Tibial nerve (tissue), 4 donors: ENCODE data around the gene ADK. TPM values are rescaled to one million over a fixed set of nuclear protein-coding genes. Genes with fewer than 3 reads are reported as not detected.

Experiments used
- DNase-seq, 2 donors: peaks; one replicate each; pipeline ENCODE4 v3.0.0-alpha.2; 2019; ENCODE audit warnings: low spot score in 2 of 2
- H3K27ac ChIP-seq, 4 donors: fragments of 200-600 bp; sonication (generic) in 3 of 4; one replicate each; pipeline ENCODE4 v1.5.1; 2017 to 2019; ENCODE audit warnings: mild to moderate bottlenecking in 1 of 4
- H3K27me3 ChIP-seq, 2 donors: fragments of 200-600 bp; sonication (generic) in 1 of 2; one replicate each; pipeline versions ENCODE4 v1.5.1 to v1.6.0; 2017 to 2019
- H3K36me3 ChIP-seq, 3 donors: fragments of 200-600 bp; sonication (generic); one replicate each; pipeline ENCODE4 v1.5.1; 2018 to 2019
- H3K4me1 ChIP-seq, 4 donors: fragments of 200-600 bp; sonication (generic) in 3 of 4; one replicate each; pipeline ENCODE4 v1.5.1; 2017 to 2019
- H3K4me3 ChIP-seq, 4 donors: fragments of 200-600 bp; sonication (generic) in 3 of 4; one replicate each; pipeline ENCODE4 v1.5.1; 2017 to 2019; ENCODE audit warnings: mild to moderate bottlenecking in 1 of 4, moderate library complexity in 1 of 4
- H3K9me3 ChIP-seq, 4 donors: fragments of 200-600 bp; sonication (generic) in 3 of 4; one replicate each; pipeline ENCODE4 v1.5.1; 2017 to 2019
- CTCF ChIP-seq, 5 experiments: fragments of 200-600 bp in 3 of 5; fragments of 450-650 bp in 2 of 5; sonication (generic) in 3 of 5; IDR thresholded peaks; one replicate each; pipeline ENCODE4 v1.5.1; 2016 to 2019; ENCODE audit warnings: antibody characterized with exemption in 5 of 5, mild to moderate bottlenecking in 3 of 5, moderate library complexity in 2 of 5
- EP300 ChIP-seq, 2 donors: sonication (generic); formaldehyde crosslinking; IDR thresholded peaks; one replicate each; pipeline ENCODE4 v1.6.1; 2017; ENCODE audit warnings: antibody characterized with exemption in 2 of 2, mild to moderate bottlenecking in 1 of 2
- POLR2A ChIP-seq, 2 donors: fragments of 450-650 bp; IDR thresholded peaks; one replicate each; pipeline ENCODE4 v1.6.1; 2017; ENCODE audit warnings: antibody characterized with exemption in 2 of 2, mild to moderate bottlenecking in 2 of 2, moderate library complexity in 2 of 2
- WGBS, 2 donors: methylation state at CpG; one replicate each; pipeline ENCODE4 v1.1.5; 2018; 5-methylcytosine and 5-hydroxymethylcytosine counted together
- total RNA-seq, 4 donors: library from RNA; depleted of rRNA; stranded (reverse); fragments of >200 nt; gene quantifications; one replicate each; pipeline ENCODE4 v1.1.0, GENCODE V29; 2016

The ADK gene
- total RNA-seq, 4 donors from 2014 or later: 28.2 to 50.9 (median 34.0) TPM

GRCh38 chr10:74748468-74749031 is 597.5 kb downstream of the ADK start:
- Histone ChIP-seq H3K4me3 (no peak overlapping the region), H3K27me3 (no peaks in the 10 kb centered on the region), H3K27ac (no peak overlapping the region), H3K9me3 (no peaks in the 10 kb centered on the region), H3K36me3 (no peaks in the 10 kb centered on the region), H3K4me1 (no peaks in the 10 kb centered on the region)
- DNase-seq: no peak
- 41 to 64% methylated on average over 9 of the region's 9 CpGs for WGBS, 2 donors
- no peak for TF ChIP-seq POLR2A (IDR thresholded peaks at IDR 0.05)
- TF ChIP-seq EP300 (IDR thresholded peaks at IDR 0.05): no peak
- no peak for TF ChIP-seq CTCF (IDR thresholded peaks at IDR 0.05)

GRCh38 chr10:74750848-74751274 is 599.8 kb downstream of the ADK start:
- Histone ChIP-seq H3K4me1 (no peaks in the 10 kb centered on the region), H3K9me3 (no peaks in the 10 kb centered on the region), H3K27ac (no peak overlapping the region), H3K36me3 (no peaks in the 10 kb centered on the region), H3K27me3 (no peaks in the 10 kb centered on the region), H3K4me3 (no peak overlapping the region)
- no peak for TF ChIP-seq POLR2A (IDR thresholded peaks at IDR 0.05)
- TF ChIP-seq CTCF (IDR thresholded peaks at IDR 0.05): no peak
- no peak for TF ChIP-seq EP300 (IDR thresholded peaks at IDR 0.05)
- no peak for DNase-seq
- 79 to 91% methylated on average over 4 to 6 of the region's 6 CpGs for WGBS, 2 donors

- Histone ChIP-seq H3K4me3 (no peak overlapping the region), H3K9me3 (no peaks in the 10 kb centered on the region), H3K4me1 (no peaks in the 10 kb centered on the region), H3K27ac (no peak overlapping the region), H3K36me3 (no peaks in the 10 kb centered on the region), H3K27me3 (no peaks in the 10 kb centered on the region)
- no peak for DNase-seq
- TF ChIP-seq CTCF (IDR thresholded peaks at IDR 0.05): no peak
- TF ChIP-seq POLR2A (IDR thresholded peaks at IDR 0.05): no peak
- no peak for TF ChIP-seq EP300 (IDR thresholded peaks at IDR 0.05)
- WGBS, 2 donors: 92 to 94% methylated on average over 6 of the region's 6 CpGs
These were observed 601.5 kb downstream of the ADK start for GRCh38 chr10:74752371-74753040.

GRCh38 chr10:74753442-74754211 is 602.6 kb downstream of the ADK start:
- no peaks in the 10 kb centered on the region for H3K4me1 ChIP-seq
- no peak for TF ChIP-seq EP300 (IDR thresholded peaks at IDR 0.05)
- no peak for TF ChIP-seq POLR2A (IDR thresholded peaks at IDR 0.05)
- no peak for TF ChIP-seq CTCF (IDR thresholded peaks at IDR 0.05)
- DNase-seq: no peak
- H3K4me3 ChIP-seq: no peak overlapping the region
- H3K27ac ChIP-seq: no peak overlapping the region
- no peaks in the 10 kb centered on the region for H3K36me3 ChIP-seq
- no peaks in the 10 kb centered on the region for H3K9me3 ChIP-seq
- 54 to 60% methylated on average over 17 of the region's 17 CpGs for WGBS, 2 donors
- H3K27me3 ChIP-seq: no peaks in the 10 kb centered on the region

GRCh38 chr10:74754381-74754821 is 603.4 kb downstream of the ADK start:
- Histone ChIP-seq H3K4me3 (no peak overlapping the region), H3K9me3 (no peaks in the 10 kb centered on the region), H3K27me3 (no peaks in the 10 kb centered on the region), H3K4me1 (no peaks in the 10 kb centered on the region), H3K36me3 (no peaks in the 10 kb centered on the region), H3K27ac (no peak overlapping the region)
- no peak for DNase-seq
- 77 to 78% methylated on average over 8 of the region's 8 CpGs for WGBS, 2 donors
- no peak for TF ChIP-seq EP300 (IDR thresholded peaks at IDR 0.05)
